Liver (tissue), 9 donors: ENCODE measurements around the gene SRPK1. TPM values are rescaled to one million over a fixed set of nuclear protein-coding genes. Genes with fewer than 3 reads are reported as not detected.

Experiments used
- DNase-seq: peaks from one replicate; pipeline ENCODE4 v3.0.0-alpha.2; 2017; ENCODE audit warnings: low spot score
- H3K27ac ChIP-seq, 2 donors: one replicate each; pipeline ENCODE4 v1.7.0; 2013; ENCODE audit warnings: inconsistent platforms in 2 of 2, low read length in 2 of 2, control low read depth in 1 of 2, low read depth in 1 of 2, mild to moderate bottlenecking in 1 of 2
- H3K27me3 ChIP-seq, 4 donors: one replicate each; pipeline versions ENCODE4 v1.6.1 to v1.7.0; 2013; ENCODE audit warnings: low read length in 3 of 4, inconsistent platforms in 1 of 4, mild to moderate bottlenecking in 1 of 4, moderate library complexity in 1 of 4; ENCODE audit not compliant: control insufficient read depth in 4 of 4, insufficient read depth in 4 of 4
- H3K36me3 ChIP-seq, 4 donors: one replicate each; pipeline versions ENCODE4 v1.6.1 to v1.7.0; 2013; ENCODE audit warnings: low read length in 3 of 4, mild to moderate bottlenecking in 3 of 4, low read depth in 1 of 4, moderate library complexity in 1 of 4; ENCODE audit not compliant: control insufficient read depth in 4 of 4, insufficient read depth in 3 of 4
- H3K4me1 ChIP-seq, 4 donors: one replicate each; pipeline versions ENCODE4 v1.6.1 to v1.7.0; 2013; ENCODE audit warnings: low read length in 3 of 4, mild to moderate bottlenecking in 3 of 4, moderate library complexity in 1 of 4; ENCODE audit not compliant: control insufficient read depth in 4 of 4, insufficient read depth in 4 of 4
- H3K4me3 ChIP-seq, 3 donors: one replicate each; pipeline versions ENCODE4 v1.6.1 to v1.7.0; 2013; ENCODE audit warnings: low read length in 3 of 3, control low read depth in 1 of 3, low read depth in 1 of 3, mild to moderate bottlenecking in 1 of 3
- H3K9ac ChIP-seq, 2 donors: one replicate each; pipeline ENCODE4 v1.7.0; 2013; ENCODE audit warnings: low read length in 2 of 2, mild to moderate bottlenecking in 2 of 2, moderate library complexity in 2 of 2, control low read depth in 1 of 2, low read depth in 1 of 2
- H3K9me3 ChIP-seq, 4 donors: one replicate each; pipeline versions ENCODE4 v1.6.1 to v1.7.0; 2013; ENCODE audit warnings: low read length in 3 of 4; ENCODE audit not compliant: control insufficient read depth in 4 of 4
- ATF3 ChIP-seq: IDR thresholded peaks from 2 replicates; pipeline ENCODE4 v1.6.1; 2016; ENCODE audit warnings: antibody characterized with exemption
- CTCF ChIP-seq: fragments of 150-350 bp; IDR thresholded peaks from 2 replicates; pipeline ENCODE4 v1.5.1; 2017; ENCODE audit warnings: improper control_type of control experiment, low read depth, low read length; ENCODE audit not compliant: missing input control
- EGR1 ChIP-seq, 2 donors: IDR thresholded peaks; 2 replicates each; pipeline ENCODE4 v1.6.1; 2016 to 2018; ENCODE audit warnings: antibody characterized with exemption in 2 of 2, low read depth in 2 of 2
- FOXA1 ChIP-seq: IDR thresholded peaks from 2 replicates; pipeline ENCODE4 v1.6.1; 2016; ENCODE audit warnings: antibody characterized with exemption
- FOXA2 ChIP-seq: IDR thresholded peaks from 2 replicates; pipeline ENCODE4 v1.6.1; 2016; ENCODE audit warnings: antibody characterized with exemption
- GABPA ChIP-seq, 2 donors: IDR thresholded peaks in 1 of 2; conservative IDR thresholded peaks in 1 of 2; 2 replicates each; pipeline ENCODE4 v1.6.1; 2016; ENCODE audit warnings: antibody characterized with exemption in 2 of 2, mild to moderate bottlenecking in 1 of 2, moderate library complexity in 1 of 2
- HNF4A ChIP-seq, 2 donors: conservative IDR thresholded peaks; 2 replicates each; pipeline ENCODE4 v1.6.1; 2016; ENCODE audit warnings: antibody characterized with exemption in 2 of 2, mild to moderate bottlenecking in 2 of 2
- HNF4G ChIP-seq: IDR thresholded peaks from 2 replicates; pipeline ENCODE4 v1.6.1; 2016; ENCODE audit warnings: antibody characterized with exemption
- JUND ChIP-seq, 2 donors: IDR thresholded peaks; 2 replicates each; pipeline ENCODE4 v1.6.1; 2016; ENCODE audit warnings: antibody characterized with exemption in 2 of 2
- MAX ChIP-seq: IDR thresholded peaks from 2 replicates; pipeline ENCODE4 v1.6.1; 2016; ENCODE audit warnings: antibody characterized with exemption
- NR2F2 ChIP-seq: IDR thresholded peaks from 2 replicates; pipeline ENCODE4 v1.6.1; 2016; ENCODE audit warnings: antibody characterized with exemption
- RAD21 ChIP-seq, 2 donors: IDR thresholded peaks; 2 replicates each; pipeline ENCODE4 v1.6.1; 2016; ENCODE audit warnings: antibody characterized with exemption in 2 of 2, mild to moderate bottlenecking in 2 of 2
- REST ChIP-seq: IDR thresholded peaks from 2 replicates; pipeline ENCODE4 v1.6.1; 2016; ENCODE audit warnings: antibody characterized with exemption, mild to moderate bottlenecking
- RXRA ChIP-seq, 2 donors: IDR thresholded peaks; 2 replicates each; pipeline ENCODE4 v1.6.1; 2017 to 2018; ENCODE audit warnings: antibody characterized with exemption in 2 of 2, mild to moderate bottlenecking in 1 of 2
- SP1 ChIP-seq: IDR thresholded peaks from 2 replicates; pipeline ENCODE4 v1.6.1; 2018; ENCODE audit warnings: antibody characterized with exemption, mild to moderate bottlenecking
- TAF1 ChIP-seq: conservative IDR thresholded peaks from 2 replicates; pipeline ENCODE4 v1.6.1; 2016; ENCODE audit warnings: antibody characterized with exemption, mild to moderate bottlenecking
- YY1 ChIP-seq: IDR thresholded peaks from 2 replicates; pipeline ENCODE4 v1.6.1; 2016; ENCODE audit warnings: antibody characterized with exemption, mild to moderate bottlenecking
- ZBTB33 ChIP-seq: IDR thresholded peaks from 2 replicates; pipeline ENCODE4 v1.6.1; 2016; ENCODE audit warnings: antibody characterized with exemption
- WGBS: extraction: QIAGEN DNeasy Blood & Tissue Kit; methylation state at CpG from one replicate; pipeline ENCODE4 v1.1.7; 2013; 5-methylcytosine and 5-hydroxymethylcytosine counted together
- polyA plus RNA-seq, 2 donors: library from polyadenylated mRNA; stranded (reverse) in 1 of 2; unstranded in 1 of 2; fragments of 200-250 nt in 1 of 2; fragments of >200 nt in 1 of 2; fragmentation: Nextera tagmentation in 1 of 2; extraction: Ambion mirVana in 1 of 2; gene quantifications; one replicate each; pipeline versions ENCODE4 v1.2.1 to v1.2.3, GENCODE V29; 2013 to 2015
- total RNA-seq, 2 donors: library from RNA; depleted of rRNA; stranded (reverse); fragments of >200 nt; gene quantifications; one replicate each; pipeline ENCODE4 v1.2.3, GENCODE V29; 2014
- donor health status: healthy.
- donor health status: healthy.
- donor health status: healthy.
- donor health status: healthy.
- donor health status: healthy.

SRPK1 gene
- total and polyA plus RNA-seq, 4 donors: 11.9 to 41.2 (median 32.9) TPM

- no peak for DNase-seq
- peaks cover 0 to 2% (median 0%) of the 10 kb centered on the region in 4 donors for H3K4me1 ChIP-seq
- no peaks in the 10 kb centered on the region for H3K27me3 ChIP-seq
- H3K9me3 ChIP-seq: no peaks in the 10 kb centered on the region
- WGBS: 96% methylated on average over 1 of the region's 1 CpG
- H3K9ac ChIP-seq: no peak overlapping the region
- H3K36me3 ChIP-seq: peaks cover 0 to 1% (median 0%) of the 10 kb centered on the region in 4 donors
- no peak overlapping the region for H3K4me3 ChIP-seq
- TF ChIP-seq NR2F2 (no peak), FOXA2 (no peak), SP1 (no peak), YY1 (no peak), ATF3 (no peak), RXRA (IDR thresholded peaks at IDR 0.05) (no peak), HNF4A (conservative IDR thresholded peaks at IDR 0.05) (no peak), JUND (IDR thresholded peaks at IDR 0.05) (no peak), ZBTB33 (no peak), REST (no peak), EGR1 (IDR thresholded peaks at IDR 0.05; ENCODE audit: low read depth in 2 of 2) (no peak), HNF4G (no peak)
- no peak overlapping the region for H3K27ac ChIP-seq
Observed at GRCh38 chr6:35896228-35896627, 24.7 kb downstream of the SRPK1 start.

- Histone ChIP-seq H3K4me3 (no peak overlapping the region), H3K4me1 (peaks cover 0 to 2% (median 0%) of the 10 kb centered on the region in 4 donors), H3K36me3 (peaks cover 0 to 1% (median 0%) of the 10 kb centered on the region in 4 donors), H3K27ac (no peak overlapping the region), H3K9ac (no peak overlapping the region), H3K9me3 (no peaks in the 10 kb centered on the region), H3K27me3 (no peaks in the 10 kb centered on the region)
- 96% methylated on average over 3 of the region's 3 CpGs for WGBS
- DNase-seq: no peak
- TF ChIP-seq HNF4G (no peak), NR2F2 (no peak), FOXA2 (no peak), ZBTB33 (no peak), YY1 (no peak), RAD21 (IDR thresholded peaks at IDR 0.05) (no peak), MAX (no peak), EGR1 (IDR thresholded peaks at IDR 0.05; ENCODE audit: low read depth in 2 of 2) (no peak), TAF1 (no peak), GABPA (IDR thresholded peaks at IDR 0.05 in 1 of 2, conservative IDR thresholded peaks at IDR 0.05 in 1 of 2) (no peak), ATF3 (no peak), JUND (IDR thresholded peaks at IDR 0.05) (no peak), FOXA1 (no peak), HNF4A (conservative IDR thresholded peaks at IDR 0.05) (no peak), SP1 (no peak), CTCF (no peak), REST (no peak)
Observed at GRCh38 chr6:35895560-35895959, 25.3 kb downstream of the SRPK1 start.
